Suprapubic skin (tissue), 3 donors: ENCODE data around the gene PARPBP.

ENCODE experiments used
- CTCF ChIP-seq, 2 donors: fragments of 200-600 bp in 1 of 2; fragments of 450-650 bp in 1 of 2; sonication (generic) in 1 of 2; IDR thresholded peaks; one replicate each; pipeline ENCODE4 v1.5.1; 2016 to 2019; ENCODE audit warnings: antibody characterized with exemption in 2 of 2, mild to moderate bottlenecking in 1 of 2, moderate library complexity in 1 of 2
- POLR2A ChIP-seq, 2 donors: fragments of 450-650 bp; IDR thresholded peaks; one replicate each; pipeline ENCODE4 v1.6.1; 2017; ENCODE audit warnings: antibody characterized with exemption in 2 of 2, mild to moderate bottlenecking in 2 of 2, moderate library complexity in 2 of 2

- no peak for TF ChIP-seq CTCF (IDR thresholded peaks at IDR 0.05)
- TF ChIP-seq POLR2A (IDR thresholded peaks at IDR 0.05) = no peak
Observed at GRCh38 chr12:102174761-102175160, 54.8 kb downstream of the PARPBP start.
